Measurements from ENCODE around the gene PGAP1.

DNA sequence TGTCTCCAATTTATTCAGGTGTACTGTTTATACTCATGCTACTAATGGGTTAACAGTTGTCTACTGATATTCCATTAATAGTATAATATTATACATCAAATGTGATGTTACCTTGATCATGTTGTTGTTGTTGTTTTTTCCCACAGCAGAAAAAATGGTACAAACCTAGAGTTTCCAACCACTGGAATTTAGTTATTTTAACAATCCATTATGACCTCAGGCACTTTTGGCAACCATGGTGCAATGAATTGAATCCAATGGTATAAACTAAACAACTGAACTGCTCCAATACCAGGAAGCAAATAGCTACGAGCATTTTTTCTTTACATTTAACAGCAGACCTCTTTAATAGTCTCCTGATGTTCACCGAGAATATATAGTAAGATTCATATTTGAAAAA, 86.3 kb downstream of the PGAP1 start:
- TF ChIP-seq, protein P1, sequence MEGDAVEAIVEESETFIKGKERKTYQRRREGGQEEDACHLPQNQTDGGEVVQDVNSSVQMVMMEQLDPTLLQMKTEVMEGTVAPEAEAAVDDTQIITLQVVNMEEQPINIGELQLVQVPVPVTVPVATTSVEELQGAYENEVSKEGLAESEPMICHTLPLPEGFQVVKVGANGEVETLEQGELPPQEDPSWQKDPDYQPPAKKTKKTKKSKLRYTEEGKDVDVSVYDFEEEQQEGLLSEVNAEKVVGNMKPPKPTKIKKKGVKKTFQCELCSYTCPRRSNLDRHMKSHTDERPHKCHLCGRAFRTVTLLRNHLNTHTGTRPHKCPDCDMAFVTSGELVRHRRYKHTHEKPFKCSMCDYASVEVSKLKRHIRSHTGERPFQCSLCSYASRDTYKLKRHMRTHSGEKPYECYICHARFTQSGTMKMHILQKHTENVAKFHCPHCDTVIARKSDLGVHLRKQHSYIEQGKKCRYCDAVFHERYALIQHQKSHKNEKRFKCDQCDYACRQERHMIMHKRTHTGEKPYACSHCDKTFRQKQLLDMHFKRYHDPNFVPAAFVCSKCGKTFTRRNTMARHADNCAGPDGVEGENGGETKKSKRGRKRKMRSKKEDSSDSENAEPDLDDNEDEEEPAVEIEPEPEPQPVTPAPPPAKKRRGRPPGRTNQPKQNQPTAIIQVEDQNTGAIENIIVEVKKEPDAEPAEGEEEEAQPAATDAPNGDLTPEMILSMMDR (IDR thresholded peaks at IDR 0.05), result no peak
- TF ChIP-seq POLR2A (IDR thresholded peaks at IDR 0.05) (no peak), POLR2AphosphoS5 (IDR thresholded peaks at IDR 0.05) (no peak), EP300 (IDR thresholded peaks at IDR 0.05) (no peak)
